ENCODE measurements around the gene TESMIN. TPM values are rescaled to one million over a fixed set of nuclear protein-coding genes. Genes with fewer than 3 reads are reported as not detected.

TESMIN gene
- total and polyA plus RNA-seq, 2 of the 13 experiments (the other 11 are each of a cell fraction or from before 2014, with no cell fraction given) = 0.15 to 0.45 TPM

DNA sequence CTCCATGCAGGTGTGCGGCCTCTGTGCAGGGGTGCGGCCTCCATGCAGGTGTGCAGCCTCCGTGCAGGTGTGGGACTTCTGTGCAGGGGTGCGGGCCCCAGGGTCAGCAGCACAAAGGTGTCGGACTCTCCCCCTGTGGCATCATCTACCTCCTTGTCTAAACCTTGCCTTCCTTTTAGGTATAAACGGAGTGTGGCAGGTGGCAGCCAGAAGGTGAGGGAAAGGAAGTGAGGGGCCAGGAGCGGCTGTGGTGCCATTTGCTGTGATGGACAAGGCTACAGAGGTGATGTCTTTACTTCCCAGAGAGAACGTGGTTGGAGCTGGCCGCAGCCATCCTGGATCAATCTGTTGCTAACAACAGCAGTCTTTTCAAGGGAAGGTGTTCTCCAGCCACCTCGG lies 57.8 kb downstream of the TESMIN start:
- Histone ChIP-seq H3K9me3 (ENCODE audit: low read length) (no peaks in the 10 kb centered on the region), H2AFZ (ENCODE audit: low read length) (no peak overlapping the region), H3K4me3 (replicated peaks in 1 of 3; ENCODE audit: insufficient read depth in 1 of 3, low read depth in 2 of 3, low read length in 3 of 3) (no peak overlapping the region), H4K20me1 (ENCODE audit: insufficient read depth, low read length) (no peaks in the 10 kb centered on the region), H3K4me1 (ENCODE audit: insufficient read depth, low read length) (peaks cover 7% of the 10 kb centered on the region; the same call in 1 of the 2 replicates), H3K27me3 (ENCODE audit: control insufficient read depth in 1 of 2, insufficient read depth in 2 of 2, low read length in 2 of 2) (peaks cover 5 to 29% of the 10 kb centered on the region in 2 experiments), H3K4me2 (ENCODE audit: low read depth, low read length) (no peak overlapping the region), H3K27ac (ENCODE audit: extremely low read length, insufficient read depth, low read length) (no peak overlapping the region), H3K79me2 (ENCODE audit: insufficient read depth, low read length) (no peaks in the 10 kb centered on the region), H3K36me3 (replicated peaks in 1 of 2; ENCODE audit: control insufficient read depth in 1 of 2, insufficient read depth in 2 of 2, low read length in 2 of 2) (no peaks in the 10 kb centered on the region), H3K9ac (ENCODE audit: insufficient read depth, low read depth, low read length) (no peak overlapping the region)
- no peak for DNase-seq (ENCODE audit: low spot score)
- WGBS (ENCODE audit: low lambda C conversion rate) = 50% methylated on average over 7 of the region's 10 CpGs
- no TSS peak for BruUV-seq (replicated peaks)
- TF ChIP-seq ZNF770 (CRISPR knock-in tag; IDR thresholded peaks at IDR 0.05) = no peak
- no peak; the same call in 2 of the 3 replicates for ATAC-seq
- FAIRE-seq = no peak
- intact Hi-C loops (cut with micrococcal nuclease; ENCODE audit: unreplicated experiment) = no loop called here
- in situ Hi-C loops (cut with HindIII; ENCODE audit: extremely low pct_ligation_motif_present, low pct_unique_long_range_greater_than_20kb) = no loop called here
- CTCF ChIA-PET (ENCODE audit: low intra/inter-chr PET ratio, low total read pairs) = no interaction called here
- POLR2A ChIA-PET = no interaction called here

DNA sequence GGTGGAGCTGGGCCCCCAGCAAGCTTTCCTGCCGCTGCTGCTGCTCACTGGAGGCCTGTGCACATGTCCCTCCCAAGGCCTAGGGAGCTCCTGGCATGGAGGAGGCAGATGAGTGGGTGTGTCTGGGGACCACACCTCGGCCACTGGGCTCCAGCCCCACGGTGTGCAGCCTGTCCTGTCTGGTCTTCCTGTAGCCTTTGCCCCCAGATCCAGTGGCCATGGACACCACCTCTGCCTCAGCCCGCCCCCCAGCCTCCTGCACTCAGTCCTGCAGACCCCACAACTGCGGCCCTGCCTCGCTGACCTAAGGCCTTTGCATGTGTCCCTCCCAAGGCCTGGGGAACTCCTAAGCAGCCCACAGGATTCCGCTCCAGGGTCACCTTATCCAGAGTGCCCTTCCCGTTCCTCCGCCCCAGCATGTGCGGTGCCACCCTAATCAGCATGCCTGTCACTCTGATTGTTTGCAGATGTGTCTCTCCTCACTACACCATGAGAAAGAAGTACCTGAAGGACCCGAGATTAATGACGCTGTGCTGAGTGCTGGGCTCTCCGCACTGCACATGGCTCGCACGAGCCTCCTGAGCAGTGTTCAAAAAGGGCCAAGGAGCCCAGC lies 58.3 kb downstream of the TESMIN start:
- Histone ChIP-seq H3K36me3 (replicated peaks in 1 of 2; ENCODE audit: control insufficient read depth in 1 of 2, insufficient read depth in 2 of 2, low read length in 2 of 2) (no peaks in the 10 kb centered on the region), H3K4me3 (replicated peaks in 1 of 3; ENCODE audit: insufficient read depth in 1 of 3, low read depth in 2 of 3, low read length in 3 of 3) (no peak overlapping the region), H3K9me3 (ENCODE audit: low read length) (no peaks in the 10 kb centered on the region), H3K27ac (ENCODE audit: extremely low read length, insufficient read depth, low read length) (no peak overlapping the region), H4K20me1 (ENCODE audit: insufficient read depth, low read length) (no peaks in the 10 kb centered on the region), H3K79me2 (ENCODE audit: insufficient read depth, low read length) (no peaks in the 10 kb centered on the region), H3K9ac (ENCODE audit: insufficient read depth, low read depth, low read length) (no peak overlapping the region), H3K4me1 (ENCODE audit: insufficient read depth, low read length) (peaks cover 8% of the 10 kb centered on the region; the same call in 1 of the 2 replicates), H2AFZ (ENCODE audit: low read length) (no peak overlapping the region), H3K27me3 (ENCODE audit: control insufficient read depth in 1 of 2, insufficient read depth in 2 of 2, low read length in 2 of 2) (peaks cover 5 to 31% of the 10 kb centered on the region in 2 experiments), H3K4me2 (ENCODE audit: low read depth, low read length) (no peak overlapping the region)
- intact Hi-C loops (cut with micrococcal nuclease; ENCODE audit: unreplicated experiment) (no loop called here), in situ Hi-C loops (cut with HindIII; ENCODE audit: extremely low pct_ligation_motif_present, low pct_unique_long_range_greater_than_20kb) (no loop called here)
- TF ChIP-seq KDM1A (CRISPR knock-in tag; IDR thresholded peaks at IDR 0.05) = no peak
- no peak for TF ChIP-seq ZNF713 (CRISPR knock-in tag; IDR thresholded peaks at IDR 0.05)
- TF ChIP-seq SRY (CRISPR knock-in tag; IDR thresholded peaks at IDR 0.05) = no peak
- TF ChIP-seq MAZ (IDR thresholded peaks at IDR 0.05; ENCODE audit: borderline replicate concordance, low read depth, low read length) = no peak
- no peak for TF ChIP-seq MAZ (CRISPR knock-in tag; IDR thresholded peaks at IDR 0.05; ENCODE audit: low read depth)
- TF ChIP-seq DR1 (CRISPR knock-in tag; IDR thresholded peaks at IDR 0.05) = no peak
- TF ChIP-seq, protein P1, sequence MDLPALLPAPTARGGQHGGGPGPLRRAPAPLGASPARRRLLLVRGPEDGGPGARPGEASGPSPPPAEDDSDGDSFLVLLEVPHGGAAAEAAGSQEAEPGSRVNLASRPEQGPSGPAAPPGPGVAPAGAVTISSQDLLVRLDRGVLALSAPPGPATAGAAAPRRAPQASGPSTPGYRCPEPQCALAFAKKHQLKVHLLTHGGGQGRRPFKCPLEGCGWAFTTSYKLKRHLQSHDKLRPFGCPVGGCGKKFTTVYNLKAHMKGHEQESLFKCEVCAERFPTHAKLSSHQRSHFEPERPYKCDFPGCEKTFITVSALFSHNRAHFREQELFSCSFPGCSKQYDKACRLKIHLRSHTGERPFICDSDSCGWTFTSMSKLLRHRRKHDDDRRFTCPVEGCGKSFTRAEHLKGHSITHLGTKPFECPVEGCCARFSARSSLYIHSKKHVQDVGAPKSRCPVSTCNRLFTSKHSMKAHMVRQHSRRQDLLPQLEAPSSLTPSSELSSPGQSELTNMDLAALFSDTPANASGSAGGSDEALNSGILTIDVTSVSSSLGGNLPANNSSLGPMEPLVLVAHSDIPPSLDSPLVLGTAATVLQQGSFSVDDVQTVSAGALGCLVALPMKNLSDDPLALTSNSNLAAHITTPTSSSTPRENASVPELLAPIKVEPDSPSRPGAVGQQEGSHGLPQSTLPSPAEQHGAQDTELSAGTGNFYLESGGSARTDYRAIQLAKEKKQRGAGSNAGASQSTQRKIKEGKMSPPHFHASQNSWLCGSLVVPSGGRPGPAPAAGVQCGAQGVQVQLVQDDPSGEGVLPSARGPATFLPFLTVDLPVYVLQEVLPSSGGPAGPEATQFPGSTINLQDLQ (CRISPR knock-in tag; IDR thresholded peaks at IDR 0.05) = no peak
- TF ChIP-seq JDP2 (CRISPR knock-in tag; IDR thresholded peaks at IDR 0.05; ENCODE audit: borderline replicate concordance) = no peak
- no peak for TF ChIP-seq ZNF569 (CRISPR knock-in tag; IDR thresholded peaks at IDR 0.05; ENCODE audit: borderline replicate concordance)
- no peak for FAIRE-seq
- 62% methylated on average over 8 of the region's 15 CpGs for WGBS (ENCODE audit: low lambda C conversion rate)
- CTCF ChIA-PET (ENCODE audit: low intra/inter-chr PET ratio, low total read pairs) = no interaction called here
- no TSS peak for BruUV-seq (replicated peaks)
- no peak for ATAC-seq
- POLR2A ChIA-PET = no interaction called here
- no peak for DNase-seq (ENCODE audit: low spot score)

All from HepG2 (cell line).